A673 (cell line): Measurements from ENCODE around the gene OGDHL. TPM values are rescaled to one million over a fixed set of nuclear protein-coding genes. Genes with fewer than 3 reads are reported as not detected.

Source experiments
- BruUV-seq: library from RNA; stranded (reverse); fragments of 400-500 nt; replicated peaks from 2 replicates; lab custom pipeline; 2021; lab: Mats Ljungman, UMichigan
- CTCF ChIA-PET: fragments of 300-600 bp; sonication (Branson Sonifier 250); formaldehyde crosslinking; loops from one replicate; lab custom pipeline; 2022; ENCODE audit warnings: antibody characterized with exemption; lab: Charles Lee
- POLR2A ChIA-PET: fragments of 300-600 bp; sonication (Branson Sonifier 250); formaldehyde crosslinking; loops from one replicate; lab custom pipeline; 2022; ENCODE audit warnings: antibody characterized with exemption; ENCODE audit not compliant: low non-redundant PET; lab: Charles Lee
- DNase-seq: peaks from one replicate; pipeline ENCODE4 v3.0.0-alpha.2; 2015; ENCODE audit warnings: low spot score
- H3K27ac ChIP-seq: fragments of 200-600 bp; sonication (generic); 2 replicates; pipeline ENCODE4 v1.5.1; 2016; ENCODE audit warnings: mixed run types, low read depth, mild to moderate bottlenecking, mixed read lengths, antibody characterized with exemption, low read length; ENCODE audit not compliant: poor library complexity, severe bottlenecking
- H3K27me3 ChIP-seq: fragments of 200-600 bp; sonication (generic); replicated peaks from 2 replicates; pipeline ENCODE4 v1.6.1; 2017; ENCODE audit warnings: mixed run types, low read depth, mild to moderate bottlenecking, mixed read lengths, antibody characterized with exemption, low read length; ENCODE audit not compliant: insufficient read depth, poor library complexity
- H3K36me3 ChIP-seq: fragments of 200-600 bp; sonication (generic); 2 replicates; pipeline ENCODE4 v1.6.1; 2016; ENCODE audit warnings: mixed run types, mild to moderate bottlenecking, mixed read lengths, antibody characterized with exemption, low read length; ENCODE audit not compliant: insufficient read depth, poor library complexity, severe bottlenecking
- H3K4me1 ChIP-seq: fragments of 200-600 bp; sonication (generic); 2 replicates; pipeline ENCODE4 v1.6.1; 2017; ENCODE audit warnings: mixed run types, mild to moderate bottlenecking, mixed read lengths, antibody characterized with exemption, low read length; ENCODE audit not compliant: insufficient read depth, poor library complexity, severe bottlenecking
- H3K4me3 ChIP-seq: fragments of 200-600 bp; sonication (generic); 2 replicates; pipeline ENCODE4 v1.5.1; 2016; ENCODE audit warnings: low read depth, mixed run types, mild to moderate bottlenecking, mixed read lengths, low read length; ENCODE audit not compliant: poor library complexity, severe bottlenecking
- H3K9me3 ChIP-seq: fragments of 200-600 bp; sonication (generic); 2 replicates; pipeline ENCODE4 v1.6.1; 2016; ENCODE audit warnings: mixed run types, low read depth, mild to moderate bottlenecking, mixed read lengths, antibody characterized with exemption, low read length; ENCODE audit not compliant: poor library complexity, severe bottlenecking
- EZH2 ChIP-seq: fragments of 200-600 bp; sonication (generic); IDR thresholded peaks from 2 replicates; pipeline ENCODE4 v1.6.1; 2017; ENCODE audit warnings: borderline replicate concordance, low read depth, mild to moderate bottlenecking, mixed read lengths, antibody characterized with exemption, low read length; ENCODE audit not compliant: poor library complexity, severe bottlenecking
- intact Hi-C: fragments of 100-400 bp; cut with micrococcal nuclease; formaldehyde crosslinking; loops from one replicate; pipeline ENCODE4 v1.10.0; 2022; ENCODE audit not compliant: unreplicated experiment
- total RNA-seq: library from RNA; stranded (reverse); gene quantifications from 2 replicates; pipeline ENCODE4 v1.2.3, GENCODE V29; 2021
- TF ChIP-seq, protein P1 (sequence below): fragments of 300-800, 200-600 bp; sonication (generic); conservative IDR thresholded peaks from 2 replicates; pipeline ENCODE4 v1.5.1; 2017; ENCODE audit warnings: low read depth, mild to moderate bottlenecking, antibody characterized with exemption, low read length, moderate library complexity, mixed read lengths

OGDHL gene
- total RNA-seq, 1 experiment from 2014 or later, result 1.6 TPM

DNA sequence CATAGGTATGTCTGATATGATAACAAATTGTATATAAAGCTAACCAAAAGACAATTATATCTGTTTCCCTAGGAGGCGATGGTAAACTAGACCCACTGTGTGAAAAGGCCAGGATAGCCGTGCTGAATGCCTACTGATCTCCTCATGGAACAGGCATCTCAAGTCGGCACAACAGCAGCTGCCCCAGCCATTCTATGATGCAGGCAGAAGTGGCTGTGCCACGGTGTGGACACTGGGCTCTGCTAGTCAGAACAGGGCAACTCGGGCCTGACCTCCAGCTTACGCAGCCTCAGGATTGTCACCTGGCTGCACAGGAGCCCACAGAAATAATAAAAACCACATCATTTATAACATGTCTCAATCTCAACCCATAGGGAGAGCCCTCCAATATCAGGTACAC, 67.7 kb downstream of the OGDHL start:
- CTCF ChIA-PET, result no interaction called here
- Histone ChIP-seq H3K27ac (no peak overlapping the region), H3K27me3 (peaks cover 20% of the 10 kb centered on the region), H3K36me3 (no peaks in the 10 kb centered on the region), H3K9me3 (no peaks in the 10 kb centered on the region), H3K4me3 (no peak overlapping the region), H3K4me1 (no peaks in the 10 kb centered on the region)
- TF ChIP-seq, protein P1, sequence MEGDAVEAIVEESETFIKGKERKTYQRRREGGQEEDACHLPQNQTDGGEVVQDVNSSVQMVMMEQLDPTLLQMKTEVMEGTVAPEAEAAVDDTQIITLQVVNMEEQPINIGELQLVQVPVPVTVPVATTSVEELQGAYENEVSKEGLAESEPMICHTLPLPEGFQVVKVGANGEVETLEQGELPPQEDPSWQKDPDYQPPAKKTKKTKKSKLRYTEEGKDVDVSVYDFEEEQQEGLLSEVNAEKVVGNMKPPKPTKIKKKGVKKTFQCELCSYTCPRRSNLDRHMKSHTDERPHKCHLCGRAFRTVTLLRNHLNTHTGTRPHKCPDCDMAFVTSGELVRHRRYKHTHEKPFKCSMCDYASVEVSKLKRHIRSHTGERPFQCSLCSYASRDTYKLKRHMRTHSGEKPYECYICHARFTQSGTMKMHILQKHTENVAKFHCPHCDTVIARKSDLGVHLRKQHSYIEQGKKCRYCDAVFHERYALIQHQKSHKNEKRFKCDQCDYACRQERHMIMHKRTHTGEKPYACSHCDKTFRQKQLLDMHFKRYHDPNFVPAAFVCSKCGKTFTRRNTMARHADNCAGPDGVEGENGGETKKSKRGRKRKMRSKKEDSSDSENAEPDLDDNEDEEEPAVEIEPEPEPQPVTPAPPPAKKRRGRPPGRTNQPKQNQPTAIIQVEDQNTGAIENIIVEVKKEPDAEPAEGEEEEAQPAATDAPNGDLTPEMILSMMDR, result no peak
- no peak for TF ChIP-seq EZH2
- intact Hi-C loops, result no loop called here
- POLR2A ChIA-PET, result no interaction called here
- no TSS peak for BruUV-seq
- no peak for DNase-seq

- H3K4me3 ChIP-seq, result no peak overlapping the region
- ChIA-PET CTCF (no interaction called here), POLR2A (no interaction called here)
- no peaks in the 10 kb centered on the region for H3K9me3 ChIP-seq
- TF ChIP-seq, protein P1, result no peak
- TF ChIP-seq EZH2, result no peak
- no peak for DNase-seq
- peaks cover 27% of the 10 kb centered on the region for H3K27me3 ChIP-seq
- no TSS peak for BruUV-seq
- H3K27ac ChIP-seq, result no peak overlapping the region
- intact Hi-C loops, result no loop called here
- no peaks in the 10 kb centered on the region for H3K4me1 ChIP-seq
- H3K36me3 ChIP-seq, result no peaks in the 10 kb centered on the region
Measured at GRCh38 chr10:49691588-49691987, 70.5 kb downstream of the OGDHL start.

- TF ChIP-seq, protein P1, result no peak
- no peak for TF ChIP-seq EZH2
- H3K9me3 ChIP-seq, result no peaks in the 10 kb centered on the region
- H3K27ac ChIP-seq, result no peak overlapping the region
- no peak for DNase-seq
- peaks cover 24% of the 10 kb centered on the region for H3K27me3 ChIP-seq
- intact Hi-C loops, result no loop called here
- H3K36me3 ChIP-seq, result no peaks in the 10 kb centered on the region
- CTCF ChIA-PET, result no interaction called here
- POLR2A ChIA-PET, result no interaction called here
- H3K4me1 ChIP-seq, result no peaks in the 10 kb centered on the region
- H3K4me3 ChIP-seq, result no peak overlapping the region
- no TSS peak for BruUV-seq
Measured at GRCh38 chr10:49690698-49691356, 71.3 kb downstream of the OGDHL start.
